ENCODE measurements around the gene BACE2. TPM values are rescaled to one million over a fixed set of nuclear protein-coding genes. Genes with fewer than 3 reads are reported as not detected.

BACE2 gene
- total RNA-seq, 4 donors from 2014 or later = 59.0 to 89.1 (median 68.1) TPM

GRCh38 chr21:41290106-41290799 is 122.3 kb downstream of the BACE2 start:
- 66 to 73% methylated on average over 24 of the region's 24 CpGs for WGBS, 2 donors
- TF ChIP-seq POLR2A (IDR thresholded peaks at IDR 0.05) = no peak
- TF ChIP-seq, protein P1, sequence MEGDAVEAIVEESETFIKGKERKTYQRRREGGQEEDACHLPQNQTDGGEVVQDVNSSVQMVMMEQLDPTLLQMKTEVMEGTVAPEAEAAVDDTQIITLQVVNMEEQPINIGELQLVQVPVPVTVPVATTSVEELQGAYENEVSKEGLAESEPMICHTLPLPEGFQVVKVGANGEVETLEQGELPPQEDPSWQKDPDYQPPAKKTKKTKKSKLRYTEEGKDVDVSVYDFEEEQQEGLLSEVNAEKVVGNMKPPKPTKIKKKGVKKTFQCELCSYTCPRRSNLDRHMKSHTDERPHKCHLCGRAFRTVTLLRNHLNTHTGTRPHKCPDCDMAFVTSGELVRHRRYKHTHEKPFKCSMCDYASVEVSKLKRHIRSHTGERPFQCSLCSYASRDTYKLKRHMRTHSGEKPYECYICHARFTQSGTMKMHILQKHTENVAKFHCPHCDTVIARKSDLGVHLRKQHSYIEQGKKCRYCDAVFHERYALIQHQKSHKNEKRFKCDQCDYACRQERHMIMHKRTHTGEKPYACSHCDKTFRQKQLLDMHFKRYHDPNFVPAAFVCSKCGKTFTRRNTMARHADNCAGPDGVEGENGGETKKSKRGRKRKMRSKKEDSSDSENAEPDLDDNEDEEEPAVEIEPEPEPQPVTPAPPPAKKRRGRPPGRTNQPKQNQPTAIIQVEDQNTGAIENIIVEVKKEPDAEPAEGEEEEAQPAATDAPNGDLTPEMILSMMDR (IDR thresholded peaks at IDR 0.05) = no peak
- intact Hi-C loops (cut with DNase I) = no loop called here
- H3K9me3 ChIP-seq = no peaks in the 10 kb centered on the region
- DNase-seq = no peak
- no peak overlapping the region for H3K4me3 ChIP-seq (replicated peaks in 1 of 3)
- H3K27ac ChIP-seq = no peak overlapping the region
- no peaks in the 10 kb centered on the region for H3K36me3 ChIP-seq
- no peaks in the 10 kb centered on the region for H3K27me3 ChIP-seq
- H3K4me1 ChIP-seq = no peaks in the 10 kb centered on the region

- no peak for DNase-seq
- Histone ChIP-seq H3K36me3 (no peaks in the 10 kb centered on the region), H3K9me3 (no peaks in the 10 kb centered on the region), H3K4me1 (no peaks in the 10 kb centered on the region), H3K27me3 (no peaks in the 10 kb centered on the region), H3K27ac (no peak overlapping the region), H3K4me3 (replicated peaks in 1 of 3) (no peak overlapping the region)
- intact Hi-C loops (cut with DNase I) = no loop called here
- WGBS, 2 donors = 90 to 93% methylated on average over 1 of the region's 1 CpG
- no peak for TF ChIP-seq POLR2A (IDR thresholded peaks at IDR 0.05)
- TF ChIP-seq, protein P1 (IDR thresholded peaks at IDR 0.05) = no peak
Measured at GRCh38 chr21:41294548-41295231, 126.7 kb downstream of the BACE2 start.

GRCh38 chr21:41295721-41296254 is 127.8 kb downstream of the BACE2 start:
- DNase-seq = no peak
- intact Hi-C loops (cut with DNase I) = no loop called here
- H3K27ac ChIP-seq = no peak overlapping the region
- TF ChIP-seq POLR2A (IDR thresholded peaks at IDR 0.05) = no peak
- TF ChIP-seq, protein P1 (IDR thresholded peaks at IDR 0.05) = no peak
- no peaks in the 10 kb centered on the region for H3K4me1 ChIP-seq
- H3K9me3 ChIP-seq = no peaks in the 10 kb centered on the region
- WGBS, 2 donors = 86% methylated on average over 4 of the region's 4 CpGs
- H3K4me3 ChIP-seq (replicated peaks in 1 of 3) = no peak overlapping the region
- no peaks in the 10 kb centered on the region for H3K36me3 ChIP-seq
- H3K27me3 ChIP-seq = no peaks in the 10 kb centered on the region

- DNase-seq = no peak
- 73 to 84% methylated on average over 1 of the region's 1 CpG for WGBS, 2 donors
- Histone ChIP-seq H3K4me3 (replicated peaks in 1 of 3) (no peak overlapping the region), H3K4me1 (no peaks in the 10 kb centered on the region), H3K27me3 (no peaks in the 10 kb centered on the region), H3K27ac (no peak overlapping the region), H3K9me3 (no peaks in the 10 kb centered on the region), H3K36me3 (no peaks in the 10 kb centered on the region)
- intact Hi-C loops (cut with DNase I) = no loop called here
- TF ChIP-seq POLR2A (IDR thresholded peaks at IDR 0.05) = no peak
- TF ChIP-seq, protein P1 (IDR thresholded peaks at IDR 0.05) = no peak
Measured at GRCh38 chr21:41302976-41303375, 135.0 kb downstream of the BACE2 start.

Measured in thyroid gland (tissue), 4 donors.